HG03565 (cell line): Measurements from ENCODE around the gene KIF5A.

ENCODE experiments used
- ATAC-seq: cut with Tn5 transposase; IDR thresholded peaks from one replicate; pipeline ENCODE4 v1.9.1; 2021; ENCODE audit warnings: mild to moderate bottlenecking, moderate library complexity; ENCODE audit not compliant: unreplicated experiment

KIF5A gene

DNA sequence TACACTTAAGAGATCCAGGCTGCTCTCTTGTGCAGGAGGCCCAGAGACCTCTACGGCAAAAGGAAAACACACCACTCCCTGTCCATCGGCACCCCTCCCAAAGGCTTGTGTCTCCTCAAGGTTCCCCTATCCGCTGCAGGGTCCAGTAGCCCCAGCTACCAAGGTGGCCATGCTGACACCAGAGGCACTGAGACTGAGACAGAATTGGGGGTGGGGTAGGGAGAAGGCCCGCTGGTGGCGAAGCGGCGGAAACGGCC lies 30.1 kb upstream of the KIF5A start:
- ATAC-seq, result no peak

DNA sequence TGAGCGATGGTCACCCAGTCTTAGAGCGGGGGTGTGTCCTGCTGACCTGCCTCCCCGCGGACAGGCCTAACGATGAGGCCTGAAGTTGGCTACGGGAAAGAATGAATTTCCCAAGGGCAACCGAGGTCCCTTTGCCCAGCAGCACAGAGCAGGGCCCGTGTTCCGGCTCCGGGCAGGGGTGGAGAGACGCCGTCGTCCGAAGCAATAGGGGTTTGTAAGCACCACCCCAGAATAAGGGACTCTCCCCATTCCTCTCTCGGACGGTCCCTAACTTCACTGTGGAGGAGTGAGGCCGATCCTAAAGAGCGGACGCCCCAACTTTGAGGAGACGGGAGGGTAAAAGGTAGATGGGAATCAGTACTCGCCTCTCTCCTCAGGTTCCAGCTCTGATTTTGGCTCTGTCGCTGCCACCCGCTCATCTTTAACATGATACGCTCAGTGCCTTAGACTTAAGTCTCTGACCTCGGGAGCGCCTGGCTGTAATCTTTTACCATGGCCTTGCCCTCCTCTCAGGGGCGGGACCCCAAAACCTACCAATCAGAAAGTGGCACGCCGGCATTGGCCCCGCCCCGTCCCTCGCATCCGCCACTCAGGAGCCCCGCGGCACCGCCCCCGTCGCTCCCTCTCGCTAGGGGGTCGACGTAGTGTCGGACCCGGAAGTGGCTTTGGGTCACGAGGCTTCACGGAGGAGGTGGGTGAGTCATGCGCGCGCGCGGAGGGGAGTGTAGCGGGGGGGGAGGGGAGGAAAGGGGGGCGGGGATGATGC lies 29.6 kb upstream of the KIF5A start, which contains the start of gene DDIT3:
Gene DDIT3, minus strand, starts transcription at position 462 of the 766 bp plus-strand sequence. CDS start 3,108 bp downstream, outside the sequence.
- peak; percentile 51 for ATAC-seq

- no peak for ATAC-seq
Measured at GRCh38 chr12:57521525-57522010, 28.3 kb upstream of the KIF5A start.

DNA sequence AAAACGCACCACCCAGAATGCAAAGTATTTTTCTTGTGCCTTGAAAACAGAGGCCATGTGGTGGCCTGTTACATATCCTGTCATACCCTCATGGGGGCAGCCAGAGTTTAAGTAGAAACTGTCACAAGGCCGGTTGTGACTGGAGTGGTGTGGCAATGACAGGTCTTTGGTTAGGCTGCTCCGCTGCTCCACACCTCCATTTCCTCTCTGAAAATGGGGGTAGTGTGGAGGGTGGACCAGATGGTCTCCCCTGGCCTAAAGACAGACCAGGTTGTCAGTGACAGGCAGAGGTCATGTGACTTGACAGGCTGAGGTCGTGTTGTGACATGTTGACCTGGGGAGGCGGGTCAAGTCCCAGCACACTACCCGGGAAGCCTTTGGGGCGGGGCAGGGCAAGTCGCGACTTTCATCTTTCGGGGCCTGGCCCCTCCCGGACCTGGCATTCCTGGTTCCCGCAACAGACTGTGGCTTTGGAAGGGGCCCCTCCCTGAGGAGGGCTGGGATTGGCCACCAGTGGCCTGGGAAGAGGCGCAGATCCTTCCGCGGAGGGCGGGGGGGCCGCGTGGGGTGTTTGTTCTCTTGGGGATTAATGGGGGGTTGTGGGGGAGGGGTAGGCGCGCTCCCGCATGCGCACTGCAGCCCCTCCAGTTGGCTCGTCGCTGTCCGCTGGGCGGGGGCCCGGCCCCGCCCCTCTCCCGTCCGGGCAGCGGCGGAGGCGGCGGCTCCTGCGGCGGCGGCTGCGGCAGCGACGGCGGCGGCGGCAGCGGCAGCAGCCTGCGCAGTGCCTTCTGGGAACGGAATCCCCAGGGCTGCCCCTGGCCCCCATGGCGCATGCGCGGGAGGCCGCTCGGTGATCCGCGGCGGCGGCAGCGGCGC lies 27.6 kb upstream of the KIF5A start, which contains the start of gene MBD6:
Gene MBD6, plus strand, starts transcription at position 814 of the 876 bp plus-strand sequence. CDS start 1,480 bp downstream, outside the sequence.
- ATAC-seq, result peak; percentile 28

DNA sequence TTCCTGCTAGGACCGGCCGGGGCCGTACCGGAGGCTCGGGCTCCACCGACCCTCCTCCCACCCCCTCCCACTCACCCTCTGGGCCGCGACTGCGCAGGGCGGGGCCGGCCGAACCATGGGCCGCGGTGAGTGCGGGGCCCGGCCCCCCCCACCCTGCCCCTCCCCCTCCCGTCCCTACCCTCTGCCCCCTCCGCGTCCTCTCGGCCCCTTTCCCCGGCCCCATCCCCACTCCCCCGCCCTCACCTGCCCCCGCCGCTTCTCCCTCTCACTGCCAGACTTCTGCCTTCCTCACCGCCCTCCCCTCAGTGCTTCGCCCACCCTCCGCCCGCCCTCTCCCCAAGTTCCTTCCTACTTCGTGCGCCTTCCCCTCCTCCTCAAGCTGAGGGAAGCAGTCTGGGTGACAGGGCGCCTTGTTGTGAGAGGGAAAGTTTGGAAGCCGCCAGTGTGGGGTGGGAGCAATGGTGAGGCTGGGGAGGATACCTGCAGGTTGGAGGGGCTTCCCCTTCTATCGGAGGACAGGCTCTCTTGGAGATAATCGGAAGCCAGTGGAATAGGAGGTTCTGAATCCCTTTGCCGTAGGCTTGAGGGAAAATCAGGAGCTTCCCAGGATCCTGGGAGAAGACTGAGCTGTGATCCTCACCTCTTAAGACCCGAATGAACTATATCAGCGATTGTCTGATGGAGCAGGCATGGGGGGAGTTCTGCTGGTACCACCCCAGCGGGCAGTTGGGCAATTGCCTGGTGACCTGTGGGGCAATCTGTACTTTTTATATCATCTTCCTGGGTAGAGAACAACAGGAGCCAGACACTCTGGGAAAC lies 26.7 kb upstream of the KIF5A start:
- no peak for ATAC-seq

DNA sequence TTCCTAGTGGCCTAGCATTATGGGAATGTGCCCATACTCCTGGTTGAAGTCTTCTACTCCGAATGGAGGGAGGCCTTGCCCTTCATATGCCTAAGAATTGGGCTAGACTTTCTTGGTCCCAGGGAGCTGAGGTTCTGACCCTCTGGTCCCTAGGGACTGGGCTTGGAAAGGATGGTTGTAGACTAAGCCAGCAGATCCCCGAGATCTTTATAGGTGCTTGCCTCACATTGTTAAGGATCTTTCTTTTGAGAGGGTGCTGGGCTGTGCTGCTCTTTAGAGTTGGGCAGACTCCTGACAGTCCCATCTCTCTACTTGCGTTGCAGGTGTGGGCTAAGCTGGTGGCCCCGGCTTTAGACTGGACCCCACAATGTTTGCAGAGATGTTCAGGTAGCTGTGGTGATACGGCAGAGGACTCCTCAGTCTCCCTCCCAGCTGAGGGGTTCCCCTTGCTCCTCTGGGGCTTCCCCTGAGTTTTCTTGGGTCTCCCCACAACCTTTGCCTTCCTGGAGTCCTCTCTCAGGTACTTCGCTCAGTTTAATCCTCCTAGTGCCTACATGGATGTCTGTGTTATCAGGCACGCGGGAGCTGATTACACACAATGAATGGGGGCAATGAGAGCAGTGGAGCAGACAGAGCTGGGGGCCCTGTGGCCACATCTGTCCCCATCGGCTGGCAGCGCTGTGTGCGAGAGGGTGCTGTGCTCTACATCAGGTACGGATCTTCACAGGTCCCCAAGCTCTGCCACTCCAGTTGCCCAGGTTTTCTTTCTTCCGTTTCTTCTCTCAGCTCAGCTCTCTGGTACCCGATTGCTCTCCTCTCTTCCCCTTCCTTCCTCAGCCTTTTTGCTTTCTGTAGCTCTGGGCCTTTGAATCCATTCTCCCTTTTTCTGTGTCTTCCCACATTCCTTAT lies 25.9 kb upstream of the KIF5A start:
- ATAC-seq, result no peak

- ATAC-seq, result no peak
Measured at GRCh38 chr12:57524814-57525614, 24.8 kb upstream of the KIF5A start.

- no peak for ATAC-seq
Measured at GRCh38 chr12:57525615-57526383, 24.0 kb upstream of the KIF5A start.

- no peak for ATAC-seq
Measured at GRCh38 chr12:57526477-57527126, 23.2 kb upstream of the KIF5A start.

DNA sequence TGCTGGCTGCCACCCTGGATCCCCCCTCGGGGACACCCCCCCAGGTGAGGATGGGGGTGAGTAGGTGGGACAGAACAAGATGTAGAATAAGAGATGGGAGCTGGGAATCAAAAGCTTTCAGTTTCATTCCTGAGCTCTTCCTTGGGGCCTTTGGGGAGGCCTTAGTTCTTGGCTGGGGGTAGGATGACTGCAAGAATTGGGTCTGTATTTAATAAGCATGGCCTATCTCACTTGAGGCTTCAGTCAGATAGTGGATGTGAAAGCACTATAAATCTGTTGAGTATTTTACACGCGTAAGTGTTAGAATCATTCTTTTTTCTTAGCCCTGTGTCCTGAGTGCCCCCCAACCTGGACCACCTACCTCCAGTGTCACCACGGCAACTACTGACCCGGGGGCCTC lies 22.7 kb upstream of the KIF5A start:
- no peak for ATAC-seq

DNA sequence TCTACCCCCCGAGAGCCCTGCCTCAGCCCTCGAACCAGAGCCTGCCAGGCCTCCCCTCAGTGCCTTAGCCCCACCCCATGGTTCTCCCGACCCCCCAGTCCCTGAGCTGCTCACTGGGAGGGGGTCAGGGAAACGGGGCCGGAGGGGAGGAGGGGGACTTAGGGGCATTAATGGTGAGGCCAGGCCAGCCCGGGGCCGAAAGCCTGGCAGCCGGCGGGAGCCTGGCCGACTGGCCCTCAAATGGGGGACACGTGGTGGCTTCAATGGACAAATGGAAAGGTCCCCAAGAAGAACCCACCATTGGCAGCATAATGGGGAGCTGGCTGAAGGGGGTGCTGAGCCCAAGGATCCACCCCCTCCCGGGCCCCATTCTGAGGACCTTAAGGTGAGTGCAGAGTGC lies 21.7 kb upstream of the KIF5A start:
- ATAC-seq, result no peak

GRCh38 chr12:57528831-57529555 lies 20.9 kb upstream of the KIF5A start:
- no peak for ATAC-seq

- no peak for ATAC-seq
Measured at GRCh38 chr12:57529831-57530230, 20.0 kb upstream of the KIF5A start.

DNA sequence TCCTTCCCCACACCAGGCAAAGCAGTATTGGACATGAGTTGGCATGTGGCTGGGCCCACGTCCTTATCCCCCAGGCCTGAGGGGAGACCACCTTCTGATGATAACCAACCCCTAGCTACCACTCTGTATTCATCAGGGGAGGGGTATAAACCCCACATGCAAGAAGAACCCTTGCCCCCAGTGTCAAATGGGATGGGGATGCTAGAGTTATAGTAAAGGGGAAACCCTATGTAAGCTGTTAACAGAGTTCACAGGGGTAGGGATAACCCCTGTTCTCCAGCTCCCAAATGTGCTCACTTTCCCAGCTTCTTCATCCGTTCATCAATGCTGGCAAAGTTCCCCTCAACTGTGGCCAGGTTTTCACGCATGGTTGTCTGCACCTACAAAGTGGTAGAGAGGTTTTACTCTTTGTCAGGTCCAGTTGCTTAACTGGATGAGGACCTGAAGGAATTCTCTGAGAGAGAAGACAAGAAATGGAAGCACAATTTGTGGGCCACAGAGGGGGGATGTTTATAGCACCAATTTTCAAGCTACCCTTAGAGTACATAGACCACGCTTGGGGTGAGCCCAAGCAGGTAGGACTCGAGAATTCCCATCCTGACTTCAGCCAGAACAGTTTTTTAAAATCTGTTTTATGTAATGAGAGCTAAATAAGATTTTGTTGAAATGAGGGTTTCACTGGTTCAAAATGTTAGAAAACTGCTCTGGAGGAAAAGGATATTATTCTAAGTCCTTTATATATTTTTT lies 19.3 kb upstream of the KIF5A start:
- no peak for ATAC-seq

DNA sequence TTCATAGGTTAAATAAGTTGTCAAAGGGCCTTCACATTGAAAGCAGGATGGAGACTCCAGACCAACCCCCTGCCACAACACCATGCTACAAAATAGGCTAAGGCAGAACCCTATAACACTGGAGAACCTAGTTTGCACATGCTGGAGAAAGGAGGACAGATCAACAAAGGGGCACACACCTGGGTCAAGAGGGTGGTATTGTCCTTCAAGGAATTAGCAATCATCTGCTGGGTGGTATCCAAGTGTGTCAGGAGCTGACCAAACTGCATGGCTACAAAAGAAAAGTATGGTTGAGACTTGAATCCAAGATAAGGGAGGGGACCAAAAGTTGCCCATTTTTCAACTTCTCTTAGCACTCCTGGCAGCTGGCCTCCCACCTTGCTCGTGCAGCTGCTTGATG lies 18.0 kb upstream of the KIF5A start:
- no peak for ATAC-seq

- no peak for ATAC-seq
Measured at GRCh38 chr12:57533108-57533507, 16.7 kb upstream of the KIF5A start.

DNA sequence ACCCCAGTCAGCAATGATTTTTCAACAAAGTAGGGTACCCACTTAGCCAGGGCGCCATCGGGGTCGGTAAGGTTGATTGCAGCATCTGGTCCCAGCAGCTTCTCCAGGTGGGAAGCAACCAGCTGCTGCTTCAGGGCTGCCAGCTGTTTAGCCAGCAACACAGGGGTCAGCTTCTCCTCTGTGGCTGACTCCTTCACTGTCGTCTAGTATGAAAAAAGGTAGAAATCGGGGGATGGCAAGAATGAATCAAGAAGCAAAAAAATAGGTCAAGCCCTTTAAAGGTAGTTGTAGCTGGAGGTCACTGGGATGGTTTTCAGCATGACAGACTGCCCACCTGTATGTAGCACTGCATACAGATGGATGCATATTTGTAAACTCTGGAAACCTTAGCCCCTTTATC lies 15.6 kb upstream of the KIF5A start:
- no peak for ATAC-seq
